WTC11 (cell line): Measurements from ENCODE around the gene APOA1. TPM values are rescaled to one million over a fixed set of nuclear protein-coding genes. Genes with fewer than 3 reads are reported as not detected.

Experiments
- ATAC-seq: fragments of 200-7000 bp; cut with Tn5 transposase; 2 replicates; pipeline ENCODE4 v1.10.0; 2021; ENCODE audit warnings: mild to moderate bottlenecking, moderate library complexity
- CTCF ChIA-PET: fragments of 300-600 bp; sonication (Branson Sonifier 250); formaldehyde crosslinking; loops from one replicate; lab custom pipeline; 2021; ENCODE audit warnings: antibody characterized with exemption; lab: Charles Lee
- POLR2A ChIA-PET: fragments of 350-600 bp; sonication (Branson Sonifier 250); formaldehyde crosslinking; loops from one replicate; lab custom pipeline; 2021; ENCODE audit warnings: antibody characterized with exemption; lab: Charles Lee
- DNase-seq: peaks from one replicate; pipeline ENCODE4 v3.0.0; 2021; ENCODE audit warnings: low spot score
- H3K27ac Mint-ChIP-seq: 2 replicates; pipeline ENCODE4 v1.8.0; 2021; ENCODE audit warnings: mixed read lengths
- H3K27me3 Mint-ChIP-seq: 2 replicates; pipeline ENCODE4 v1.8.0; 2021; ENCODE audit warnings: low read depth, mild to moderate bottlenecking, moderate library complexity, mixed read lengths
- H3K36me3 Mint-ChIP-seq: 2 replicates; pipeline ENCODE4 v1.8.0; 2021; ENCODE audit warnings: mixed read lengths
- H3K4me1 Mint-ChIP-seq: 2 replicates; pipeline ENCODE4 v1.8.0; 2022; ENCODE audit warnings: mixed read lengths
- H3K4me3 Mint-ChIP-seq: 2 replicates; pipeline ENCODE4 v1.8.0; 2021; ENCODE audit warnings: mild to moderate bottlenecking, moderate library complexity, mixed read lengths
- H3K9me3 Mint-ChIP-seq: 2 replicates; pipeline ENCODE4 v1.8.0; 2021; ENCODE audit warnings: mixed read lengths
- ATF1 ChIP-seq: sonication (generic); formaldehyde crosslinking; IDR thresholded peaks from 2 replicates; pipeline ENCODE4 v1.8.1; 2023; ENCODE audit warnings: mild to moderate bottlenecking, moderate library complexity, missing genetic modification reagents
- EMX1 ChIP-seq: fragments of 250-450 bp; sonication (Bioruptor Pico); IDR thresholded peaks from 2 replicates; pipeline ENCODE4 v1.8.0; 2021; ENCODE audit warnings: mild to moderate bottlenecking
- ERG ChIP-seq: fragments of 250-450 bp; sonication (Bioruptor Pico); IDR thresholded peaks from 2 replicates; pipeline ENCODE4 v1.8.0; 2021; ENCODE audit warnings: mild to moderate bottlenecking
- ETV6 ChIP-seq: sonication (generic); formaldehyde crosslinking; IDR thresholded peaks from 2 replicates; pipeline ENCODE4 v1.8.1; 2022; ENCODE audit warnings: mild to moderate bottlenecking, missing genetic modification reagents
- FOXJ3 ChIP-seq: sonication (generic); formaldehyde crosslinking; IDR thresholded peaks from 2 replicates; pipeline ENCODE4 v1.9.0; 2021; ENCODE audit warnings: missing genetic modification reagents, mild to moderate bottlenecking, borderline replicate concordance
- FOXK1 ChIP-seq: sonication (generic); formaldehyde crosslinking; IDR thresholded peaks from 2 replicates; pipeline ENCODE4 v1.8.0; 2022; ENCODE audit warnings: mild to moderate bottlenecking, moderate library complexity, missing genetic modification reagents
- FOXP4 ChIP-seq: sonication (generic); formaldehyde crosslinking; IDR thresholded peaks from 2 replicates; pipeline ENCODE4 v1.8.0; 2022; ENCODE audit warnings: mild to moderate bottlenecking, missing genetic modification reagents
- GTF2I ChIP-seq: fragments of 250-450 bp; sonication (Bioruptor Pico); conservative IDR thresholded peaks from 2 replicates; pipeline ENCODE4 v1.4.0; 2021; ENCODE audit warnings: mild to moderate bottlenecking
- HMGXB4 ChIP-seq: sonication (generic); formaldehyde crosslinking; IDR thresholded peaks from 2 replicates; pipeline ENCODE4 v1.8.1; 2023; ENCODE audit warnings: mild to moderate bottlenecking, moderate library complexity, missing genetic modification reagents
- MXD4 ChIP-seq: fragments of 250-450 bp; sonication (Bioruptor Pico); IDR thresholded peaks from 2 replicates; pipeline ENCODE4 v1.8.0; 2021; ENCODE audit warnings: mild to moderate bottlenecking, moderate library complexity, borderline replicate concordance
- MYBL2 ChIP-seq: sonication (generic); formaldehyde crosslinking; IDR thresholded peaks from 2 replicates; pipeline ENCODE4 v1.8.1; 2023; ENCODE audit warnings: mild to moderate bottlenecking, moderate library complexity, missing genetic modification reagents
- NR3C1 ChIP-seq: sonication (generic); formaldehyde crosslinking; conservative IDR thresholded peaks from 2 replicates; pipeline ENCODE4 v1.8.1; 2023; ENCODE audit warnings: low read depth, mild to moderate bottlenecking, missing genetic modification reagents
- OVOL2 ChIP-seq: fragments of 250-450 bp; sonication (Bioruptor Pico); IDR thresholded peaks from 2 replicates; pipeline ENCODE4 v1.9.0; 2021; ENCODE audit warnings: mild to moderate bottlenecking, borderline replicate concordance
- SP1 ChIP-seq: sonication (generic); formaldehyde crosslinking; conservative IDR thresholded peaks from 2 replicates; pipeline ENCODE4 v1.8.1; 2022; ENCODE audit warnings: missing genetic modification reagents
- TEAD1 ChIP-seq: sonication (generic); formaldehyde crosslinking; IDR thresholded peaks from 2 replicates; pipeline ENCODE4 v1.8.0; 2022; ENCODE audit warnings: mild to moderate bottlenecking, missing genetic modification reagents
- ZNF138 ChIP-seq: sonication (generic); formaldehyde crosslinking; conservative IDR thresholded peaks from 2 replicates; pipeline ENCODE4 v1.8.1; 2022; ENCODE audit warnings: mild to moderate bottlenecking, moderate library complexity, missing genetic modification reagents
- ZNF396 ChIP-seq: fragments of 250-450 bp; sonication (Bioruptor Pico); IDR thresholded peaks from 2 replicates; pipeline ENCODE4 v1.8.0; 2021; ENCODE audit warnings: mild to moderate bottlenecking, moderate library complexity, borderline replicate concordance
- ZNF416 ChIP-seq: fragments of 250-450 bp; sonication (Bioruptor Pico); IDR thresholded peaks from 2 replicates; pipeline ENCODE4 v1.9.0; 2021; ENCODE audit warnings: mild to moderate bottlenecking, inconsistent platforms
- ZNF423 ChIP-seq: fragments of 250-450 bp; sonication (Bioruptor Pico); IDR thresholded peaks from 2 replicates; pipeline ENCODE4 v2.1.2; 2022; ENCODE audit warnings: mild to moderate bottlenecking, moderate library complexity
- total RNA-seq: library from RNA; stranded (reverse); gene quantifications from 3 replicates; pipeline ENCODE4 v1.2.3, GENCODE V29; 2021
- TF ChIP-seq, protein P1 (sequence below): sonication (generic); formaldehyde crosslinking; IDR thresholded peaks from 2 replicates; pipeline ENCODE4 v1.8.0; 2023; ENCODE audit warnings: mild to moderate bottlenecking, missing genetic modification reagents
- TF ChIP-seq, protein P2 (sequence below): sonication (generic); formaldehyde crosslinking; IDR thresholded peaks from 2 replicates; pipeline ENCODE4 v1.8.0; 2022; ENCODE audit warnings: mild to moderate bottlenecking, missing genetic modification reagents
- TF ChIP-seq, protein P3 (sequence below): sonication (generic); formaldehyde crosslinking; IDR thresholded peaks from 2 replicates; pipeline ENCODE4 v1.8.1; 2022; ENCODE audit warnings: mild to moderate bottlenecking, moderate library complexity, missing genetic modification reagents
- TF ChIP-seq, protein P4 (sequence below): fragments of 200-600 bp; IDR thresholded peaks from 2 replicates; pipeline ENCODE4 v1.8.0; 2022; ENCODE audit warnings: antibody characterized with exemption

The APOA1 gene
- total RNA-seq, 1 experiment from 2014 or later: 2.1 TPM

DNA sequence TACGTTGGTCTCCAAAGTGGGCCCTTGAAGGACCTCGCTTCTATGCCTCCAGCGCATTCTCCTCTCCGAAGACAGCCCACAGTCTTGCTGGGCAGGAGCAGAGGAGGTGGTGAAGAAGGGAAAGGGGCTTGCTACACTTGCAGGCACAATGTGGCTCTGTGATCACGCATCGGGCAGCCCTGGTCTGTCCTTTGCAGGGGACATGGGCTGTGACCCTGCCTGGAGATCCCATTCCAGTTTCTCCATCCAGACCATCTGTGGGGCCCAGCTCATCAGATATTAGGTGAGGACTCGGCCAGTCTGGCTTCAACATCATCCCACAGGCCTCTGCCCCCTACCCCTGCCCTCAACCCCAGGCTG is 810 bp downstream of the APOA1 start:
- Mint-ChIP-seq H3K9me3 (peaks cover 3% of the 10 kb centered on the region; the same call in 1 of the 2 replicates), H3K4me1 (peaks cover 19% of the 10 kb centered on the region), H3K27me3 (peaks cover 11% of the 10 kb centered on the region), H3K4me3 (no peak overlapping the region), H3K36me3 (no peaks in the 10 kb centered on the region), H3K27ac (no peak overlapping the region)
- no peak for TF ChIP-seq MYBL2 (CRISPR knock-in tag)
- TF ChIP-seq SP1: no peak
- no peak for TF ChIP-seq ZNF423
- no peak for TF ChIP-seq ZNF416 (CRISPR knock-in tag)
- TF ChIP-seq NR3C1: no peak
- no peak for TF ChIP-seq ATF1 (CRISPR knock-in tag)
- TF ChIP-seq FOXJ3 (CRISPR knock-in tag): no peak
- TF ChIP-seq, protein P1, sequence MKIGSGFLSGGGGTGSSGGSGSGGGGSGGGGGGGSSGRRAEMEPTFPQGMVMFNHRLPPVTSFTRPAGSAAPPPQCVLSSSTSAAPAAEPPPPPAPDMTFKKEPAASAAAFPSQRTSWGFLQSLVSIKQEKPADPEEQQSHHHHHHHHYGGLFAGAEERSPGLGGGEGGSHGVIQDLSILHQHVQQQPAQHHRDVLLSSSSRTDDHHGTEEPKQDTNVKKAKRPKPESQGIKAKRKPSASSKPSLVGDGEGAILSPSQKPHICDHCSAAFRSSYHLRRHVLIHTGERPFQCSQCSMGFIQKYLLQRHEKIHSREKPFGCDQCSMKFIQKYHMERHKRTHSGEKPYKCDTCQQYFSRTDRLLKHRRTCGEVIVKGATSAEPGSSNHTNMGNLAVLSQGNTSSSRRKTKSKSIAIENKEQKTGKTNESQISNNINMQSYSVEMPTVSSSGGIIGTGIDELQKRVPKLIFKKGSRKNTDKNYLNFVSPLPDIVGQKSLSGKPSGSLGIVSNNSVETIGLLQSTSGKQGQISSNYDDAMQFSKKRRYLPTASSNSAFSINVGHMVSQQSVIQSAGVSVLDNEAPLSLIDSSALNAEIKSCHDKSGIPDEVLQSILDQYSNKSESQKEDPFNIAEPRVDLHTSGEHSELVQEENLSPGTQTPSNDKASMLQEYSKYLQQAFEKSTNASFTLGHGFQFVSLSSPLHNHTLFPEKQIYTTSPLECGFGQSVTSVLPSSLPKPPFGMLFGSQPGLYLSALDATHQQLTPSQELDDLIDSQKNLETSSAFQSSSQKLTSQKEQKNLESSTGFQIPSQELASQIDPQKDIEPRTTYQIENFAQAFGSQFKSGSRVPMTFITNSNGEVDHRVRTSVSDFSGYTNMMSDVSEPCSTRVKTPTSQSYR (CRISPR knock-in tag): no peak
- TF ChIP-seq ZNF138 (CRISPR knock-in tag): no peak
- no peak for TF ChIP-seq ERG (CRISPR knock-in tag)
- no peak for TF ChIP-seq ZNF396 (CRISPR knock-in tag)
- no peak for TF ChIP-seq OVOL2 (CRISPR knock-in tag)
- no peak for TF ChIP-seq MXD4
- no peak for TF ChIP-seq FOXK1
- POLR2A ChIA-PET: interaction anchor here (0.6 to 1.4 kb wide), 2 partner anchors 45 to 302 kb away, joined by 4 to 8 read pairs; partner anchors contain the start of gene APOA5
- CTCF ChIA-PET: interaction anchor here (1.0 to 6.0 kb wide), 27 partner anchors 10 to 390 kb away, joined by 3 to 358 read pairs (median 8); partner anchors contain the start of genes APOA4, APOA5, BUD13 and PAFAH1B2
- DNase-seq (no peak), ATAC-seq (no peak)

- no peak overlapping the region for H3K27ac Mint-ChIP-seq
- H3K4me1 Mint-ChIP-seq: peaks cover 19% of the 10 kb centered on the region
- TF ChIP-seq ZNF138 (CRISPR knock-in tag): peak; percentile 76; the same call in 1 of the 2 replicates
- peak; percentile 89 for TF ChIP-seq ETV6
- TF ChIP-seq, protein P2, sequence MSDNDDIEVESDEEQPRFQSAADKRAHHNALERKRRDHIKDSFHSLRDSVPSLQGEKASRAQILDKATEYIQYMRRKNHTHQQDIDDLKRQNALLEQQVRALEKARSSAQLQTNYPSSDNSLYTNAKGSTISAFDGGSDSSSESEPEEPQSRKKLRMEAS: peak; percentile 97
- TF ChIP-seq GTF2I (CRISPR knock-in tag): no peak; the same call in 1 of the 2 replicates
- peak; percentile 57; the same call in 1 of the 2 replicates for TF ChIP-seq TEAD1
- 0 out of 2 replicates have a peak, but pooled peaks have one; percentile 23 for TF ChIP-seq SP1
- TF ChIP-seq MYBL2 (CRISPR knock-in tag): peak; percentile 72; the same call in 1 of the 2 replicates
- TF ChIP-seq, protein P3, sequence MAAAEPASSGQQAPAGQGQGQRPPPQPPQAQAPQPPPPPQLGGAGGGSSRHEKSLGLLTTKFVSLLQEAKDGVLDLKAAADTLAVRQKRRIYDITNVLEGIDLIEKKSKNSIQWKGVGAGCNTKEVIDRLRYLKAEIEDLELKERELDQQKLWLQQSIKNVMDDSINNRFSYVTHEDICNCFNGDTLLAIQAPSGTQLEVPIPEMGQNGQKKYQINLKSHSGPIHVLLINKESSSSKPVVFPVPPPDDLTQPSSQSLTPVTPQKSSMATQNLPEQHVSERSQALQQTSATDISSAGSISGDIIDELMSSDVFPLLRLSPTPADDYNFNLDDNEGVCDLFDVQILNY (CRISPR knock-in tag): peak; percentile 91
- peak; percentile 82; the same call in 1 of the 2 replicates for TF ChIP-seq HMGXB4
- peak; percentile 96 for TF ChIP-seq FOXP4 (CRISPR knock-in tag)
- TF ChIP-seq EMX1: peak; percentile 61; the same call in 1 of the 2 replicates
- TF ChIP-seq, protein P4, sequence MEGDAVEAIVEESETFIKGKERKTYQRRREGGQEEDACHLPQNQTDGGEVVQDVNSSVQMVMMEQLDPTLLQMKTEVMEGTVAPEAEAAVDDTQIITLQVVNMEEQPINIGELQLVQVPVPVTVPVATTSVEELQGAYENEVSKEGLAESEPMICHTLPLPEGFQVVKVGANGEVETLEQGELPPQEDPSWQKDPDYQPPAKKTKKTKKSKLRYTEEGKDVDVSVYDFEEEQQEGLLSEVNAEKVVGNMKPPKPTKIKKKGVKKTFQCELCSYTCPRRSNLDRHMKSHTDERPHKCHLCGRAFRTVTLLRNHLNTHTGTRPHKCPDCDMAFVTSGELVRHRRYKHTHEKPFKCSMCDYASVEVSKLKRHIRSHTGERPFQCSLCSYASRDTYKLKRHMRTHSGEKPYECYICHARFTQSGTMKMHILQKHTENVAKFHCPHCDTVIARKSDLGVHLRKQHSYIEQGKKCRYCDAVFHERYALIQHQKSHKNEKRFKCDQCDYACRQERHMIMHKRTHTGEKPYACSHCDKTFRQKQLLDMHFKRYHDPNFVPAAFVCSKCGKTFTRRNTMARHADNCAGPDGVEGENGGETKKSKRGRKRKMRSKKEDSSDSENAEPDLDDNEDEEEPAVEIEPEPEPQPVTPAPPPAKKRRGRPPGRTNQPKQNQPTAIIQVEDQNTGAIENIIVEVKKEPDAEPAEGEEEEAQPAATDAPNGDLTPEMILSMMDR: peak; percentile 12; the same call in 1 of the 2 replicates
Observed at GRCh38 chr11:116835791-116836631, 1.4 kb downstream of the APOA1 start.

More at GRCh38 chr11:116835791-116836631, 1.4 kb downstream of the APOA1 start:
- ChIA-PET POLR2A (interaction anchor here (0.6 to 1.4 kb wide), 3 partner anchors 45 to 303 kb away, joined by 3 to 8 read pairs (median 4); partner anchors contain the start of genes APOA5 and BUD13), CTCF (interaction anchor here (0.6 to 6.0 kb wide), 45 partner anchors 9 to 391 kb away, joined by 3 to 358 read pairs (median 4); partner anchors contain the start of genes APOA4, APOA5, BUD13 and PAFAH1B2)
- Mint-ChIP-seq H3K27me3 (peaks cover 11% of the 10 kb centered on the region), H3K4me3 (peak overlapping the region; percentile 59), H3K36me3 (no peaks in the 10 kb centered on the region), H3K9me3 (peaks cover 3% of the 10 kb centered on the region; the same call in 1 of the 2 replicates)
- peak; percentile 83 for ATAC-seq
- DNase-seq: peak; percentile 88
